Measurements from ENCODE around the gene DIP2C.

The DIP2C gene

GRCh38 chr10:247480-247879, 442.0 kb downstream of the DIP2C start:
- no peak for DNase-seq

GRCh38 chr10:246431-246830, 443.0 kb downstream of the DIP2C start:
- DNase-seq = no peak

- DNase-seq = no peak
Observed at GRCh38 chr10:244227-244626, 445.2 kb downstream of the DIP2C start.

GRCh38 chr10:241966-242643, 447.4 kb downstream of the DIP2C start:
- no peak for DNase-seq

- no peak for DNase-seq
Observed at GRCh38 chr10:241451-241850, 448.0 kb downstream of the DIP2C start.

GRCh38 chr10:239109-239508, 450.4 kb downstream of the DIP2C start:
- no peak for DNase-seq

GRCh38 chr10:235915-236314, 453.6 kb downstream of the DIP2C start:
- no peak for DNase-seq

- no peak for DNase-seq
Observed at GRCh38 chr10:234708-235406, 454.6 kb downstream of the DIP2C start.

GRCh38 chr10:232878-233277, 456.6 kb downstream of the DIP2C start:
- no peak for DNase-seq

- DNase-seq = no peak
Observed at GRCh38 chr10:232061-232460, 457.4 kb downstream of the DIP2C start.

GRCh38 chr10:230758-231157, 458.7 kb downstream of the DIP2C start:
- DNase-seq = no peak

- no peak for DNase-seq
Observed at GRCh38 chr10:228366-228765, 461.1 kb downstream of the DIP2C start.

- DNase-seq = no peak
Observed at GRCh38 chr10:227014-227413, 462.5 kb downstream of the DIP2C start.

- DNase-seq = no peak
Observed at GRCh38 chr10:226018-226417, 463.4 kb downstream of the DIP2C start.

- DNase-seq = no peak
Observed at GRCh38 chr10:224571-224970, 464.9 kb downstream of the DIP2C start.
